GM12878 (cell line): Measurements from ENCODE around the gene INSL3. TPM values are rescaled to one million over a fixed set of nuclear protein-coding genes. Genes with fewer than 3 reads are reported as not detected.

Experiments used
- ATAC-seq: fragments of 200-7000 bp; cut with Tn5 transposase; 3 replicates; pipeline ENCODE4 v1.9.1; 2020; ENCODE audit warnings: mild to moderate bottlenecking, moderate library complexity
- BruUV-seq: library from RNA; stranded (reverse); fragments of 400-500 nt; replicated peaks from 2 replicates; lab custom pipeline; 2021; lab: Mats Ljungman, UMichigan
- CTCF ChIA-PET: fragments of 300-600 bp; sonication (Branson Sonifier 250); formaldehyde crosslinking; extraction: SDS; loops from one replicate; lab custom pipeline; 2021; ENCODE audit warnings: inconsistent platforms; lab: Yijun Ruan, JAX
- POLR2A ChIA-PET: fragments of 350-600 bp; formaldehyde crosslinking; extraction: SDS; loops from one replicate; lab custom pipeline; 2021; ENCODE audit warnings: inconsistent platforms; lab: Charles Lee
- RAD21 ChIA-PET: fragments of 300-600 bp; sonication (Branson Sonifier 250); formaldehyde crosslinking; loops from one replicate; lab custom pipeline; 2023; ENCODE audit warnings: antibody characterized with exemption; ENCODE audit not compliant: unreplicated experiment; lab: Charles Lee
- SMC1A ChIA-PET: fragments of 300-600 bp; sonication (Branson Sonifier 250); formaldehyde crosslinking; loops from one replicate; lab custom pipeline; 2023; ENCODE audit not compliant: unreplicated experiment, uncharacterized antibody; lab: Charles Lee
- DNase-seq: peaks from one replicate; pipeline ENCODE4 v3.0.0-alpha.2; 2011; ENCODE audit warnings: low read depth, low spot score
- FAIRE-seq: peaks from 3 replicates; lab custom pipeline; 2011; peaks lifted over from hg19 to GRCh38; lab: Jason Lieb, UNC
- H2AFZ ChIP-seq: 2 replicates; pipeline ENCODE4 v1.6.0; 2011; ENCODE audit warnings: low read depth, low read length, control low read depth; ENCODE audit not compliant: control insufficient read depth
- H3K27ac ChIP-seq: 2 replicates; pipeline ENCODE4 v1.5.1; 2011; ENCODE audit warnings: control low read depth; ENCODE audit not compliant: control insufficient read depth, insufficient read depth
- H3K27me3 ChIP-seq, 2 experiments: replicated peaks in 1 of 2; 2 replicates each; pipeline versions ENCODE4 v1.6.0 to v1.6.1; 2011; ENCODE audit warnings: low read length in 1 of 2; ENCODE audit not compliant: control insufficient read depth in 2 of 2, insufficient read depth in 2 of 2
- H3K36me3 ChIP-seq, 2 experiments: 2 replicates each; pipeline ENCODE4 v1.5.1; 2011; ENCODE audit warnings: low read length in 1 of 2; ENCODE audit not compliant: control insufficient read depth in 2 of 2, insufficient read depth in 2 of 2
- H3K4me1 ChIP-seq: 2 replicates; pipeline ENCODE4 v1.6.1; 2011; ENCODE audit warnings: mild to moderate bottlenecking, low read length, moderate library complexity, mixed read lengths; ENCODE audit not compliant: control insufficient read depth, insufficient read depth
- H3K4me2 ChIP-seq: 2 replicates; pipeline ENCODE4 v1.6.0; 2011; ENCODE audit warnings: control low read depth; ENCODE audit not compliant: control insufficient read depth, insufficient read depth
- H3K4me3 ChIP-seq: fragments of 200-600 bp; sonication (generic); 2 replicates; pipeline ENCODE4 v1.5.1; 2016
- H3K79me2 ChIP-seq: 2 replicates; pipeline ENCODE4 v1.6.0; 2011; ENCODE audit warnings: low read length; ENCODE audit not compliant: control insufficient read depth, insufficient read depth
- H3K9ac ChIP-seq: 2 replicates; pipeline ENCODE4 v1.8.0; 2011; ENCODE audit warnings: low read length, control low read depth, mixed read lengths; ENCODE audit not compliant: control insufficient read depth, insufficient read depth
- H3K9me3 ChIP-seq: replicated peaks from 3 replicates; pipeline ENCODE4 v1.5.1; 2011; ENCODE audit warnings: mild to moderate bottlenecking, low read length; ENCODE audit not compliant: control insufficient read depth, insufficient read depth
- H4K20me1 ChIP-seq: 2 replicates; pipeline ENCODE4 v1.6.0; 2011; ENCODE audit not compliant: control insufficient read depth, insufficient read depth
- ETV6 ChIP-seq, 2 experiments: fragments of 450-650 bp in 1 of 2; IDR thresholded peaks in 1 of 2; conservative IDR thresholded peaks in 1 of 2; 2 replicates each; pipeline ENCODE4 v1.6.1; 2014; ENCODE audit warnings: antibody characterized with exemption in 1 of 2, borderline replicate concordance in 1 of 2, low read depth in 1 of 2, mild to moderate bottlenecking in 1 of 2, moderate library complexity in 1 of 2
- RAD21 ChIP-seq: IDR thresholded peaks from 2 replicates; pipeline ENCODE4 v1.6.1; 2011; ENCODE audit warnings: mild to moderate bottlenecking, low read depth, low read length, moderate library complexity; ENCODE audit not compliant: insufficient read depth
- RBBP5 ChIP-seq: fragments of 200-600 bp; sonication (generic); conservative IDR thresholded peaks from 2 replicates; pipeline ENCODE4 v1.6.1; 2016
- SKIL ChIP-seq: fragments of 450-650 bp; IDR thresholded peaks from 2 replicates; pipeline ENCODE4 v1.6.1; 2017; ENCODE audit warnings: mild to moderate bottlenecking, low read depth, inconsistent platforms; ENCODE audit not compliant: poor library complexity, severe bottlenecking
- YBX1 ChIP-seq: fragments of 450-650 bp; IDR thresholded peaks from 2 replicates; pipeline ENCODE4 v1.6.1; 2016; ENCODE audit warnings: antibody characterized with exemption
- ZBTB4 ChIP-seq: fragments of 450-650 bp; formaldehyde crosslinking; IDR thresholded peaks from 2 replicates; pipeline ENCODE4 v1.4.0; 2022; ENCODE audit warnings: mild to moderate bottlenecking, moderate library complexity
- ZNF24 ChIP-seq: fragments of 450-650 bp; IDR thresholded peaks from 2 replicates; pipeline ENCODE4 v1.6.1; 2017; ENCODE audit warnings: antibody characterized with exemption, mild to moderate bottlenecking
- WGBS: methylation state at CpG from one replicate; pipeline ENCODE4 v1.1.6; 2016; ENCODE audit warnings: low lambda C conversion rate; ENCODE audit not compliant: insufficient replicate concordance, insufficient coverage; ENCODE audit errors: missing lambda C conversion rate; 5-methylcytosine and 5-hydroxymethylcytosine counted together
- in situ Hi-C: fragments of 300-500 bp; cut with MboI; formaldehyde crosslinking; loops from 9 replicates; pipeline ENCODE4 v1.14.3; 2018; ENCODE audit warnings: mixed read lengths
- intact Hi-C: fragments of 100-400 bp; cut with micrococcal nuclease; formaldehyde crosslinking; loops from one replicate; pipeline ENCODE4 v1.14.2; 2022; ENCODE audit not compliant: unreplicated experiment
- polyA plus RNA-seq, 11 experiments: library from polyadenylated mRNA; depleted of rRNA in 4 of 11; unstranded in 6 of 11; stranded (reverse) in 5 of 11; fragments of >200 nt; fragmentation: Nextera tagmentation in 4 of 11; fragmentation: Illumina TruSeq in 1 of 11; extraction: Ambion mirVana in 4 of 11; extraction: Trizol in 1 of 11; gene quantifications; 1 replicate in 1 of 11; 2 replicates in 10 of 11; pipeline versions ENCODE4 v1.2.1 to v1.2.3, GENCODE V29; 2011 to 2016; ENCODE audit warnings: inconsistent platforms in 2 of 11, missing spikeins in 2 of 11, low read depth in 1 of 11
- total RNA-seq, 4 experiments: library from RNA; depleted of rRNA in 3 of 4; stranded (reverse); fragments of >200 nt in 3 of 4; fragmentation: Illumina TruSeq in 1 of 4; extraction: Trizol in 1 of 4; gene quantifications; 2 replicates each; pipeline versions ENCODE4 v1.2.1 to v1.2.3, GENCODE V29; 2013 to 2021
- TF ChIP-seq, protein P1 (sequence below): fragments of 450-650 bp; IDR thresholded peaks from 2 replicates; pipeline ENCODE4 v1.6.1; 2017; ENCODE audit warnings: borderline replicate concordance
- TF ChIP-seq, protein P2 (sequence below): fragments of 450-650 bp; formaldehyde crosslinking; IDR thresholded peaks from 2 replicates; pipeline ENCODE4 v1.5.0; 2022; ENCODE audit warnings: mild to moderate bottlenecking, missing genetic modification characterization

The INSL3 gene
- total and polyA plus RNA-seq, 10 of the 15 experiments (the other 5 are each of a cell fraction or from before 2014, with no cell fraction given) = 0.27 to 1.9 (median 0.70) TPM

- TF ChIP-seq ZBTB4 (CRISPR knock-in tag) (no peak), ETV6 (conservative IDR thresholded peaks at IDR 0.05 in 1 of 2, IDR thresholded peaks at IDR 0.05 in 1 of 2; ENCODE audit: borderline replicate concordance in 1 of 2, low read depth in 1 of 2) (no peak)
Measured at GRCh38 chr19:17855280-17856152, 34.2 kb upstream of the INSL3 start (continued).

DNA sequence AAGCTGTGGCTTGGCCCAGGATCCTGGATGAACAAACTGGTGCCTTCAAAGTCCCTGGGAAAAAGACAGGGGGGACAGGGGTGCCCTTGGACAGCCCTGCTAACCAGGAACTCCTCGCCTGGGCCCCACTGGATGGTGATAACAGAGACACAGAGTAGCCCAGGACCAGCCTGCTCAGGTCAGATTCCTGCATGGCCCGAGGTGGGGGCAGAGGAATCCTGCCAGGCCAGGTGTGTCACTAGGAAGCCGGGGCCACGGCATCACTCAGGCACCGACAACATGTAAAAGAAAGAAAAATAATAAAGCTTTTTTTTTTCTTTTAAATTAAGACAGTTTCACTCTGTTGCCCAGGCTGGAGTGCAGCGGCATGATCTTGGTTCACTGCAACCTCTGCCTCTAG lies 32.7 kb upstream of the INSL3 start:
- in situ Hi-C loops = loop anchor here (5.0 kb wide), 1 partner anchor 152 kb away; no protein-coding TSS in a partner anchor
- TF ChIP-seq, protein P1, sequence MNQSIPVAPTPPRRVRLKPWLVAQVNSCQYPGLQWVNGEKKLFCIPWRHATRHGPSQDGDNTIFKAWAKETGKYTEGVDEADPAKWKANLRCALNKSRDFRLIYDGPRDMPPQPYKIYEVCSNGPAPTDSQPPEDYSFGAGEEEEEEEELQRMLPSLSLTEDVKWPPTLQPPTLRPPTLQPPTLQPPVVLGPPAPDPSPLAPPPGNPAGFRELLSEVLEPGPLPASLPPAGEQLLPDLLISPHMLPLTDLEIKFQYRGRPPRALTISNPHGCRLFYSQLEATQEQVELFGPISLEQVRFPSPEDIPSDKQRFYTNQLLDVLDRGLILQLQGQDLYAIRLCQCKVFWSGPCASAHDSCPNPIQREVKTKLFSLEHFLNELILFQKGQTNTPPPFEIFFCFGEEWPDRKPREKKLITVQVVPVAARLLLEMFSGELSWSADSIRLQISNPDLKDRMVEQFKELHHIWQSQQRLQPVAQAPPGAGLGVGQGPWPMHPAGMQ = no peak
- TF ChIP-seq SKIL = no peak
- TF ChIP-seq, protein P2, sequence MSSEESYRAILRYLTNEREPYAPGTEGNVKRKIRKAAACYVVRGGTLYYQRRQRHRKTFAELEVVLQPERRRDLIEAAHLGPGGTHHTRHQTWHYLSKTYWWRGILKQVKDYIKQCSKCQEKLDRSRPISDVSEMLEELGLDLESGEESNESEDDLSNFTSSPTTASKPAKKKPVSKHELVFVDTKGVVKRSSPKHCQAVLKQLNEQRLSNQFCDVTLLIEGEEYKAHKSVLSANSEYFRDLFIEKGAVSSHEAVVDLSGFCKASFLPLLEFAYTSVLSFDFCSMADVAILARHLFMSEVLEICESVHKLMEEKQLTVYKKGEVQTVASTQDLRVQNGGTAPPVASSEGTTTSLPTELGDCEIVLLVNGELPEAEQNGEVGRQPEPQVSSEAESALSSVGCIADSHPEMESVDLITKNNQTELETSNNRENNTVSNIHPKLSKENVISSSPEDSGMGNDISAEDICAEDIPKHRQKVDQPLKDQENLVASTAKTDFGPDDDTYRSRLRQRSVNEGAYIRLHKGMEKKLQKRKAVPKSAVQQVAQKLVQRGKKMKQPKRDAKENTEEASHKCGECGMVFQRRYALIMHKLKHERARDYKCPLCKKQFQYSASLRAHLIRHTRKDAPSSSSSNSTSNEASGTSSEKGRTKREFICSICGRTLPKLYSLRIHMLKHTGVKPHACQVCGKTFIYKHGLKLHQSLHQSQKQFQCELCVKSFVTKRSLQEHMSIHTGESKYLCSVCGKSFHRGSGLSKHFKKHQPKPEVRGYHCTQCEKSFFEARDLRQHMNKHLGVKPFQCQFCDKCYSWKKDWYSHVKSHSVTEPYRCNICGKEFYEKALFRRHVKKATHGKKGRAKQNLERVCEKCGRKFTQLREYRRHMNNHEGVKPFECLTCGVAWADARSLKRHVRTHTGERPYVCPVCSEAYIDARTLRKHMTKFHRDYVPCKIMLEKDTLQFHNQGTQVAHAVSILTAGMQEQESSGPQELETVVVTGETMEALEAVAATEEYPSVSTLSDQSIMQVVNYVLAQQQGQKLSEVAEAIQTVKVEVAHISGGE (CRISPR knock-in tag) = no peak
- TF ChIP-seq RAD21 = no peak
- no peak for TF ChIP-seq ZNF24
- no peak for TF ChIP-seq RBBP5
- TF ChIP-seq YBX1 = no peak

More for the DNA sequence above, 32.7 kb upstream of the INSL3 start:
- no peak overlapping the region for H3K27ac ChIP-seq
- no peak overlapping the region for H3K4me2 ChIP-seq
- no peaks in the 10 kb centered on the region for H3K9me3 ChIP-seq
- no peaks in the 10 kb centered on the region for H3K27me3 ChIP-seq
- no peaks in the 10 kb centered on the region for H4K20me1 ChIP-seq
- H3K4me1 ChIP-seq = peaks cover 15% of the 10 kb centered on the region
- no peaks in the 10 kb centered on the region for H3K36me3 ChIP-seq
- ATAC-seq (no peak), DNase-seq (no peak), FAIRE-seq (no peak)
- POLR2A ChIA-PET = interaction anchor here (0.6 kb wide), 1 partner anchor 156 kb away, joined by 4 read pairs; no protein-coding TSS in a partner anchor
- intact Hi-C loops = loop anchor here (10.0 kb wide), 1 partner anchor 409 kb away; the partner anchor contains the start of gene TMEM221
- H3K4me3 ChIP-seq = no peak overlapping the region
- H2AFZ ChIP-seq = no peak overlapping the region
- no peak overlapping the region for H3K9ac ChIP-seq
- CTCF ChIA-PET = interaction anchor here (0.9 to 8.5 kb wide), 6 partner anchors 57 to 358 kb away, joined by 3 to 78 read pairs (median 4); partner anchors contain the start of gene CCDC124
- 87% methylated on average over 6 of the region's 6 CpGs for WGBS
- H3K79me2 ChIP-seq = no peaks in the 10 kb centered on the region
- BruUV-seq = no TSS peak
- SMC1A ChIA-PET = interaction anchor here (0.6 to 3.3 kb wide), 5 partner anchors 51 to 150 kb away, joined by 3 to 19 read pairs (median 7); partner anchors contain the start of gene CCDC124
- RAD21 ChIA-PET = interaction anchor here (1.3 to 3.8 kb wide), 2 partner anchors 48 to 78 kb away, joined by 3 to 27 read pairs; partner anchors contain the start of gene CCDC124
